Endothelial cell of umbilical vein (primary cell): ENCODE measurements around the gene TUBGCP4. TPM values are rescaled to one million over a fixed set of nuclear protein-coding genes. Genes with fewer than 3 reads are reported as not detected.

Experiments
- BruUV-seq: library from RNA; stranded (reverse); fragments of 400-500 nt; replicated peaks from 2 replicates; lab custom pipeline; 2021; lab: Mats Ljungman, UMichigan
- CTCF ChIA-PET: fragments of 300-600, 350-600 bp; sonication (Branson Sonifier 250); formaldehyde crosslinking; loops from one replicate; lab custom pipeline; 2021; ENCODE audit warnings: antibody characterized with exemption, inconsistent platforms; lab: Charles Lee
- POLR2A ChIA-PET: fragments of 300-600, 350-600 bp; sonication (Branson Sonifier 250); formaldehyde crosslinking; loops from one replicate; lab custom pipeline; 2021; ENCODE audit warnings: antibody characterized with exemption, inconsistent platforms; lab: Charles Lee
- DNase-seq: peaks from one replicate; pipeline ENCODE4 v3.0.0-alpha.2; 2011; ENCODE audit warnings: low read depth, low spot score
- FAIRE-seq: peaks from 2 replicates; lab custom pipeline; 2011; peaks lifted over from hg19 to GRCh38; lab: Jason Lieb, UNC
- H2AFZ ChIP-seq: 2 replicates; pipeline ENCODE4 v1.6.0; 2012; ENCODE audit warnings: low read depth, low read length, control low read depth, inconsistent platforms
- H3K27ac ChIP-seq: 2 replicates; pipeline ENCODE4 v1.5.1; 2011; ENCODE audit warnings: low read depth, mild to moderate bottlenecking, control low read depth, low read length, moderate library complexity; ENCODE audit not compliant: insufficient read depth
- H3K27me3 ChIP-seq, 2 experiments: 2 replicates each; pipeline versions ENCODE4 v1.6.0 to v1.6.1; 2011; ENCODE audit warnings: low read length in 2 of 2, mixed read lengths in 1 of 2; ENCODE audit not compliant: control insufficient read depth in 2 of 2, insufficient read depth in 2 of 2
- H3K36me3 ChIP-seq, 2 experiments: 2 replicates in 1 of 2; 3 replicates in 1 of 2; pipeline ENCODE4 v1.5.1; 2011; ENCODE audit warnings: low read length in 2 of 2, mild to moderate bottlenecking in 1 of 2, moderate library complexity in 1 of 2; ENCODE audit not compliant: control insufficient read depth in 2 of 2, insufficient read depth in 2 of 2; ENCODE audit errors: extremely low read depth in 1 of 2
- H3K4me1 ChIP-seq: 3 replicates; pipeline ENCODE4 v1.5.1; 2011; ENCODE audit warnings: mild to moderate bottlenecking, low read length; ENCODE audit not compliant: control insufficient read depth, insufficient read depth; ENCODE audit errors: extremely low read depth
- H3K4me2 ChIP-seq: 2 replicates; pipeline ENCODE4 v1.6.1; 2011; ENCODE audit warnings: low read length, control low read depth, mixed read lengths; ENCODE audit not compliant: insufficient read depth
- H3K4me3 ChIP-seq, 3 experiments: fragments of 200-600 bp in 1 of 3; sonication (generic), shearing (Covaris generic) in 1 of 3; replicated peaks in 1 of 3; 2 replicates each; pipeline ENCODE4 v1.5.1; 2011 to 2016; ENCODE audit warnings: control low read depth in 3 of 3, low read length in 3 of 3, mild to moderate bottlenecking in 2 of 3, inconsistent platforms in 1 of 3, low read depth in 1 of 3, moderate library complexity in 1 of 3; ENCODE audit not compliant: insufficient read depth in 1 of 3
- H3K79me2 ChIP-seq: 2 replicates; pipeline ENCODE4 v1.6.0; 2012; ENCODE audit warnings: low read length, inconsistent platforms; ENCODE audit not compliant: control insufficient read depth, insufficient read depth
- H3K9ac ChIP-seq: replicated peaks from 2 replicates; pipeline ENCODE3; 2011; ENCODE audit warnings: low read length, control low read depth; ENCODE audit not compliant: insufficient read depth; ENCODE audit errors: extremely low read depth
- H3K9me1 ChIP-seq: replicated peaks from 3 replicates; pipeline ENCODE4 v1.6.0; 2011; ENCODE audit warnings: mild to moderate bottlenecking, low read length; ENCODE audit not compliant: control insufficient read depth, insufficient read depth; ENCODE audit errors: extremely low read depth
- H3K9me3 ChIP-seq: replicated peaks from 2 replicates; pipeline ENCODE4 v1.5.1; 2012; ENCODE audit warnings: low read length, inconsistent platforms; ENCODE audit not compliant: control insufficient read depth, insufficient read depth
- H4K20me1 ChIP-seq: replicated peaks from 2 replicates; pipeline ENCODE3; 2011; ENCODE audit warnings: mild to moderate bottlenecking, low read length; ENCODE audit not compliant: control insufficient read depth, insufficient read depth; ENCODE audit errors: extremely low read depth
- CTCF ChIP-seq, 2 donors: IDR thresholded peaks; 1 replicate in 1 of 2; 2 replicates in 1 of 2; pipeline ENCODE4 v1.5.1; 2011; ENCODE audit warnings: low read length in 2 of 2, mild to moderate bottlenecking in 2 of 2, moderate library complexity in 2 of 2, control low read depth in 1 of 2, inconsistent platforms in 1 of 2, low read depth in 1 of 2; ENCODE audit not compliant: insufficient read depth in 1 of 2; ENCODE audit errors: extremely low read depth in 1 of 2
- EZH2 ChIP-seq: IDR thresholded peaks from 2 replicates; pipeline ENCODE4 v1.6.1; 2012; ENCODE audit warnings: borderline replicate concordance, low read depth, mild to moderate bottlenecking, moderate library complexity, low read length, inconsistent platforms; ENCODE audit not compliant: severe bottlenecking
- FOS ChIP-seq: IDR thresholded peaks from 2 replicates; pipeline ENCODE4 v1.6.1; 2011; ENCODE audit warnings: mild to moderate bottlenecking, low read length, moderate library complexity, borderline replicate concordance; ENCODE audit not compliant: insufficient read depth
- GATA2 ChIP-seq: IDR thresholded peaks from 2 replicates; pipeline ENCODE4 v1.7.0; 2011; ENCODE audit warnings: low read depth, mild to moderate bottlenecking, moderate library complexity, mixed read lengths, low read length; ENCODE audit not compliant: insufficient read length, insufficient read depth
- JUN ChIP-seq: IDR thresholded peaks from 2 replicates; pipeline ENCODE4 v1.6.1; 2011; ENCODE audit warnings: borderline replicate concordance, low read depth; ENCODE audit not compliant: insufficient read length, insufficient read depth
- MYC ChIP-seq: IDR thresholded peaks from one replicate; pipeline ENCODE4 v1.6.1; 2011; ENCODE audit warnings: mild to moderate bottlenecking, low read depth, low read length
- POLR2A ChIP-seq: IDR thresholded peaks from 2 replicates; pipeline ENCODE4 v1.6.1; 2012; ENCODE audit warnings: low read depth, mild to moderate bottlenecking, control low read depth, low read length
- POLR2AphosphoS5 ChIP-seq: IDR thresholded peaks from 2 replicates; pipeline ENCODE4 v1.6.1; 2012; ENCODE audit warnings: low read depth, mild to moderate bottlenecking, control low read depth, low read length, moderate library complexity; ENCODE audit not compliant: insufficient read depth
- dilution Hi-C: fragments of 300-500 bp; cut with MboI; formaldehyde crosslinking; loops from one replicate; pipeline ENCODE4 v1.15.0; 2019; ENCODE audit warnings: low sequenced_read_pairs; ENCODE audit not compliant: extremely low pct_ligation_motif_present
- intact Hi-C: fragments of 100-400 bp; cut with micrococcal nuclease; formaldehyde crosslinking; loops from one replicate; pipeline ENCODE4 v1.10.0; 2022
- polyA plus RNA-seq, 4 experiments: library from polyadenylated mRNA; depleted of rRNA in 3 of 4; stranded (reverse) in 3 of 4; unstranded in 1 of 4; fragments of >200 nt; gene quantifications; 2 replicates each; pipeline versions ENCODE4 v1.2.1 to v1.2.3, GENCODE V29; 2011 to 2012; ENCODE audit warnings: missing spikeins in 1 of 4
- total RNA-seq: library from RNA; stranded (reverse); gene quantifications from 2 replicates; pipeline ENCODE4 v1.2.3, GENCODE V29; 2021
- TF ChIP-seq, protein P1 (sequence below): IDR thresholded peaks from 2 replicates; pipeline ENCODE4 v1.6.1; 2011; ENCODE audit not compliant: insufficient read depth, insufficient read length

TUBGCP4 gene
- total and polyA plus RNA-seq, 2 donors (not counting 3 experiments of a cell fraction or from before 2014, with no cell fraction given): 6.5 to 19.4 TPM

DNA sequence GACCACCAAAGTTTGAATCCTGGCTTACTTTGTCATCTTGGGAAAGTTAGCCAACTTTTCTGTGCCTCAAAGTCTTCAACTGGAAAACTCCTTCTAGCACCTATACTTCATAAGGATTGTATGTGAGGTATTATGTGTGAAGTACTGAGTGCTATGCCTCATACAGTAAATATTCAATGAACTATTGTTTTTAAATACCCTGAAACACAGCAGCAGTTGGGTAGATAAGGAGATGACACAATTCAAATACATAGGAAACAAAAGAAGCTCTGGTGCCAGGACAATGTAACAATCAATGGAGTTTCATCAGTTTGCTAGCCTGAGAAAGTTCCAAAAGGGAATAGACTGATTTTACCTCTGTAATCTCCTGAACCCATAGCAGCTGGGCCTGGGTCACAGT is 43.3 kb downstream of the TUBGCP4 start:
- H3K79me2 ChIP-seq: no peaks in the 10 kb centered on the region
- no peak overlapping the region for H3K4me2 ChIP-seq
- dilution Hi-C loops (no loop called here), intact Hi-C loops (no loop called here)
- no peaks in the 10 kb centered on the region for H3K27me3 ChIP-seq
- FAIRE-seq: no peak
- no peak overlapping the region for H3K4me3 ChIP-seq
- BruUV-seq: no TSS peak
- H3K36me3 ChIP-seq: peaks cover 9 to 30% of the 10 kb centered on the region in 2 experiments
- H3K9ac ChIP-seq: no peak overlapping the region
- H2AFZ ChIP-seq: no peak overlapping the region
- no peak overlapping the region for H3K27ac ChIP-seq
- CTCF ChIA-PET: no interaction called here
- POLR2A ChIA-PET: no interaction called here
- no peaks in the 10 kb centered on the region for H3K9me3 ChIP-seq
- DNase-seq: no peak
- no peaks in the 10 kb centered on the region for H3K4me1 ChIP-seq
- TF ChIP-seq POLR2A: no peak
- no peak for TF ChIP-seq MYC
- TF ChIP-seq POLR2AphosphoS5: no peak
- no peak for TF ChIP-seq FOS
- TF ChIP-seq JUN: no peak
- no peak for TF ChIP-seq CTCF (IDR thresholded peaks at IDR 0.05; ENCODE audit: extremely low read depth in 1 of 2, insufficient read depth in 1 of 2, low read depth in 1 of 2, low read length in 2 of 2)
- TF ChIP-seq, protein P1, sequence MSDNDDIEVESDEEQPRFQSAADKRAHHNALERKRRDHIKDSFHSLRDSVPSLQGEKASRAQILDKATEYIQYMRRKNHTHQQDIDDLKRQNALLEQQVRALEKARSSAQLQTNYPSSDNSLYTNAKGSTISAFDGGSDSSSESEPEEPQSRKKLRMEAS: no peak
- no peak for TF ChIP-seq GATA2
- TF ChIP-seq EZH2: no peak
- H4K20me1 ChIP-seq: no peaks in the 10 kb centered on the region
- H3K9me1 ChIP-seq: peaks cover 2% of the 10 kb centered on the region
